OCI-M2 (cell line): ENCODE data around the gene MSX1.

Experiments used
- DNase-seq: peaks from one replicate; lab custom pipeline; 2025; ENCODE audit not compliant: unreplicated experiment; lab: John Stamatoyannopoulos, UW

MSX1 gene

GRCh38 chr4:4868758-4869723, 9.6 kb downstream of the MSX1 start:
- DNase-seq: no peak

- no peak for DNase-seq
Measured at GRCh38 chr4:4869731-4870571, 10.5 kb downstream of the MSX1 start.

DNA sequence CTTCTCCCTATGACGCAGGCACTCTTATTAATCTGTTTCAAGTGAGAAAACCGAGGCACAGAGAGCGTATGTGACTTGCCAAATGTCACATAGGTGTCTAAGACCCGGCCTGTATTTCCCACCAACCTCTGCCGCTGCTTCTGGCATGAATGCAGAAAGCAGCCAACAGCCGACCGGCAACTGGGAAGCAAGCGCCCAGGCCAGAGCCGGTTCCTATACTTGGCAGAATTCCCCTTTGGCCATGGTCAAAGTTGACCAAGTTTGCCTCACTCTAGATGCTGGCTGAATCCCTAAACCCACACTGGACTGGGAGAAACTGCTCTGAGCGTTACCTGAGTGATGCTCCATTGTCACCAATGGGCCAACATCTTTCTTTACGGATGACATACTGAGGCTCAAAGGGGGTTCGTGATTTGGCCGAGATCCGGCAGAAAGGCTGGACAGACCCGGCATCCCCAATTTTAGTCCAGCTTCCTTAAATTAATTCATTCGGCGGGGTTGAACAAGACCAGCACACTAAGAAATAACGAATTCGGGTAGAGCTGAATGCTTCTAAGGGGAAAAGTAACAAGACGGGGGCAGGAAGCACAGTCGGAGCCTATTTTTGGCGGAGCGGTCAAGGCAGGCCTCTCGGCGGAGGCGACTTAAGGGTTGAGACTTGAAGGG, 11.2 kb downstream of the MSX1 start:
- no peak for DNase-seq

GRCh38 chr4:4871242-4871572, 11.7 kb downstream of the MSX1 start:
- no peak for DNase-seq

DNA sequence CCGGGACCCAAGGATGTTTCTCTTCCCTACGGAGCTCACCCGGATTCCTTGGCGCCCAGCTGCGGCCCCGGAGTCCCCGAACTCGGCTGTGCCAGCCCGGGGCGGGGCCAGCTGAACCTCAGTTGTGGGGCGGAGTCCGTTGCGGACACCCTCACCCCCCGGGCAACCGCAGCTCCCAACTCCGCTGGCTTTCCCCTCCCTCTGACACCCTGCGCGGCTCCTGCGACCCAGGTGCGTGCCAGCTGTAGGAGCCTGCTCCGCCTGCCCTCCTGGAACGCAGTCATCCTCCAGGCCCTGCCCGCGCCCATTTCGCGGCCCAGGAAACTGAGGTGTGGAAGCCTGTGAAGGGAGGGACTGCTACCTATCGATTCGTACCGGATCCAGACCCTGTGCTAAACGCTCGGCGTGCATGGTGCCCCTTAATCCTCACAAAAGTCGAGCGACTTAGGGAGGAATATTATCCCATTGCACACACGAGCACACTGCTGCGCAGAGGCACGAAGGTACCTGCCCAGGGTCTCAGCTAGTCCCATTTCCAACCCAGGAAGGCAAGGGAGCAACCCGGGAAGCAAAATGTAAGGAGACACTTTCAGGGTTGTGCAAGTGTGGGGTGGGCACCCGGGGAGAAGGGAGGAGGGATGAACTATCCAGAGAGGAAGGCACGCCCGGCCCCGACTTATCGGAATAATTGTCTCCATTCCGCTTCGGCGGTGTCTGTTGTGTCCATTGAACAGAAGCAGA, 12.3 kb downstream of the MSX1 start:
- no peak for DNase-seq

DNA sequence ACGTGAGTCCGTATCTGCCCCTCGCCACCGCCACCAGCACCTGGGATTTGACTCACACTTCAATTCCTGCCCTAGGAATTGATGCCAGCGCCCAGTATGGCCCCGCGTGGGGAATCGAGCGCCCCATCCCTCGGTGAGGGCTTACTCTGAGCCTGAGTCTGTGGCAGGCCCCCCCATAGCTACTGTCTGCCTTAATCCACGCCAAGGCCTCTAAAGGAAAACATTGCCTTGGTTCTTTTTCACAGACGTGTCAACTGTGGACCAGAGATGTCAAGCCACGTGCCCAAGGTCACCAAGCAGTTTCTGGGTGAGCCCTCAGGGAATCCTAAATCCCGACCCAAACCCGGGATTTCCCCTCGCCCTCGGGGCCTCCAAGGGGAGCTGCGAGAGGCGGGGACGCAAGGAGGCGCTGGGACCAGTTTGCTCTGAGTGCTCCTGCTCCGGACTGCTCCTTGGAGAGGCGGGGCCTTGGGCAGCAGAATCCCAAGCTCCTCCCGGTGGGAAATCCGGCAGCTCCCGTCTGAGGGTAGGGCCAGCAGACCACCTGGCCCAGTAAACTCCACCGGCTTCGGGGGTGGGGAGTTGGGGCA, 12.9 kb downstream of the MSX1 start:
- no peak for DNase-seq

DNA sequence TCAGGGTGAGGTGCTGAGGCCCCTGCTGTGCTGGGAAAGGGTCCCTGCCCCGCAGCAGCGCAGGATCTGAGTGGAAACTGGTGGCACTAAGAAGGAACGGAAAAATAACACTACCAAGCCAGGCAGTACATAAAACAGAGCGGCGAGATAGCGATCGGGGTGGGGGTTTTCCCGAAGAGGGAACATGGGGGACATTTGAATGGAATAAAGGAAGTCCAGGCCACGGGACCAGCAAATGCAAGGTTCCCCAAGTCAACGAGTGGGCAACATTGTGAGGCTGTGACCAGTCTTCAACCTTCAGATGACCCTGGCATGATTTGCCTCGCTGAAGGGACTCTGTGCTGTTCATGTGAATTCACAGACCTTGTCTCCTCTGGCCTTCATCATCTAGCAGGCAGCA, 13.7 kb downstream of the MSX1 start:
- no peak for DNase-seq

DNA sequence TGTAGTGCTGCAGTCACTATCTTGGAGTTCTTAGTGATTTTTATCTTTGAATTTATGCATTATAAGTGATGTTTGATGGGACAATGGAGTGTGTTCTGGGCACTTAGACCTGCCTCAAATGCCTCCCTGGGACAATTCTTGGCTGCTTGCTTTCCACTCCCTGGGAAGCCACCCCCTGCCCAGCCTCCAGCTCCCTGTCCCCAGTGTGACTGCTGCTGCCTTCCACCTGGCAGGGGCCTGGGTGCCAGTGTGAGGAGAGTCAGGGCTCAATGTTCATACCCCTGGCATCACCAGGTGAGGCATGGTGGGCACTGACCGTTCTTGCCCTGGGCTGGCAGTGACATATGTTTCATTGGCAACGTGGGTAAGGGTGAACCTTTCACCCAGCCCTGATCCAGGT, 14.8 kb downstream of the MSX1 start:
- no peak for DNase-seq

DNA sequence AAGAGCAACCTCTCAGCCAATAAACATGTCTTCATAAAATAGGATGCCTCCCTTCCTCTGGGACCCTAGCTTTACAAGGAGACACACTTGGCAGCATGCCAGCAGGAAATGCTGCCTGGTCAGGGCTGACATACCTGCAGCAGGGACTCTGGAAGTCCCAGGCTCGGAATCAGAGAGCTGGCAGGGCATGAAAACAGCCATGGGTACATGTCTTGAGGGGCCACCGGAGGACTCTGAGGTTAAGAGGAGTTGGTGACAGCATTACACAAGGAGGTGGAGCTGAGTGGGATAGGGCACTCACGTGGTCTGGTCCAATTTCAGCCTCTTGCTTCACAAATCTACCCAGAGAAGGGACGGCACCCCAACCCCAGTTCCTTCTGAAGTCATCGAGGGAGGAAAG, 15.7 kb downstream of the MSX1 start:
- no peak for DNase-seq

GRCh38 chr4:4875611-4876010, 16.1 kb downstream of the MSX1 start:
- DNase-seq: no peak

DNA sequence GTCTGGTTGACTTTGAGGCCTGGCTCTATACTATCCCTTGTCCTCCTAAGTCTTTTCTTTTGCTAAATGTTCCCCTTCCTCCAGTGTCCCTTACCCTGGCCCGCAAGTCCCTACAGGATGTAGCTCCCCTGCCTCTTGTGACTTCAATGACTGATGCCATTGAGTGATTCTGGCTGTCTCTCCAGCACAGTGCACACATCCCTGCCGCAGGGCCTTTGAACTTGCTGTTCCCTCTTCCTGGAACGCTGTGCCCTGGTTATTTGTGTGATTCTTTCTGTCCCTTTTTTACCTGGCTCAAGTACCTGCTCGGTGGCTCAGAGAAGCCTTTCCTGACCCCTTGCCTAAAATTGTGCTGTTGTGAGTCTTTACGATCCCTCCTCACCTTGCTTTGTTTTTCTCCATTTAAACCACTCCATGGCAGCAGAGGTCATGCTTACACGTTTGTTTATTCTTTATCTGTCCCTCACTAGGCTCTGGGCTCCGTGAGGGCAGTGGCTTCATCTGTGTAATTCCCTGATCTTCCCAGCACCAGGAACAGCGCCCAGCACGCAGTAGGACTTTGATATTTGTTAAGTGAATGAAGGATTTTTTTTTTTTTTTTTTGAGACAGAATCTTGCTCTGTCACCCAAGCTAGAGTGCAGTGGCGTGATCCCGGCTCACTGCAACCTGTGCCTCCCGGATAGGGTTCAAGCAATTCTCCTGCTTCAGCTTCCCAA, 17.6 kb downstream of the MSX1 start:
- DNase-seq: no peak

- DNase-seq: no peak
Measured at GRCh38 chr4:4880492-4880891, 21.0 kb downstream of the MSX1 start.

DNA sequence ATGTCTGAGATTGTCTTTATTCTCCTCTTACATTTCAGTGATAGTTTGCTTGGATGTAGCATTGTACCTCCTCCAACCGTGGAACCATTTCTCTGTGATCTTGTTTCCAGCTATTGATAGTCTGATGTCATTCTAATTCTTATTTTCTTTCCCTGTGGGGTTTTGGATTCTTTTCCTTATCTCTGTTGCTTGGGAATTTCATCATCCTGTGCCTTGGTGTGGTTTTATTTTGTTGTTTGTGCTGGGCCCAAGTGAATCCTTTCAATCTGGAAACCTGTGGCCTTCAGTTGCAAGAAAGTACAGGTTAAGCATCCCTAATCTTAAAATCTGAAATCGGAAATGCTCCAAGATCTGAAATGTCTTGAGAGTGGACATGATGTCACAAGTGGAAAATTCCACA, 22.0 kb downstream of the MSX1 start:
- DNase-seq: no peak

- DNase-seq: no peak
Measured at GRCh38 chr4:4884611-4885010, 25.1 kb downstream of the MSX1 start.

DNA sequence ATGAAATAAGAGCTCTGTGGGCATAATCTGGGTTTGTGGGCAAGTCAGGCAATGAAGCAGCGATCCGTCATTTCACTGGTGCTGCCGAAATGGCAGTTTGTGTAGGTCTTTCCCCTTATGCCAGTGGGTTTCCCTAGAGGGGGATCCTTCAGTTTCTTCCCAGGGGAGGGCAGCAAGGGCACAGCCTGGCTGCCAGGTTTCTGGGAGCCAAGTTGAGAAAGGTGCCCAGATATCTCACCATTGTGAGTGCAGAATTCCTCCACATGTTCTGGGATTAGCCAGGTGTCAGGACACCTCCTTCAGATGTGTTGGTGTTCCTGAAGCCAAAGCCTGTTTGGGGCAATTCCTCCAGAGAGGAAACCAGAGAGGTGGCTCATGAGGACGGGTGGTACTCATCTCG, 28.0 kb downstream of the MSX1 start:
- no peak for DNase-seq

- no peak for DNase-seq
Measured at GRCh38 chr4:4888695-4889094, 29.2 kb downstream of the MSX1 start.

DNA sequence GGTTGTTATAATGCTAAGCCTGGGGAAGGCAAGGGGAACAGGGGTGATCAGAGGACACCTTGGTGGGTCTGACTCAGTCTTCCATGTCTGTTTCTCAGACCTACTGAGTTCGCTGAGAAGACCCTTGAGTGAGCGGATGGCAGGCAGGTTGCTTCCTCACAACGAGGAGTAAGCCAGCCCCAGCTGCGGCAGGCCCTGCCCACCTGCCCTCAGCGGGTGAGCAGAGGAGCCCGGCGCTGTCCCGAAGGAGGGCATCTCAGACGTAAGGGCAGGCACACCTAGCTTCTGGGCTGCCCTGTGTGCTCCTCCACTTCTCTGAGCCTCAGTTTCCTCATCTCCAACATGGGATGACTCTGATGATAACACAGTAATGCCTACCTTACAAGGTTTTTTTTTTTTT, 30.3 kb downstream of the MSX1 start:
- no peak for DNase-seq

GRCh38 chr4:4890574-4891255, 31.2 kb downstream of the MSX1 start:
- no peak for DNase-seq

DNA sequence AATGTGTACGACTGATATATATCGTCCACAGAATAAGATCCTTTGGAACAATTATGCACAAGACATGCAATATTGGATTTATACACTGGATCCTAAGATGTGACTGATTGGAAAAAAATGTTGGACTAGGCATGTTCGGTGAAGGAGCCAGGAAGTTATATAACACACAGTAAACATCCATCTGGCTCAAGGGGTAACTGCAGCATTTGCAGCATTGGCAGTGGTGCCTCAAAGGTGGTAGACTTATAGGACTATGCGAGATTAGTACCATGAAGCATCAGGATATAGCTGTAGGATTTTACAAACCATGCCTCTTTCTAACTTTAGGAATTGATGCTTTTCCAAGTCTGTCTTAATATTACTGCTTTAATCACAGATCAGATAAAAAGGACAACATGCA, 34.3 kb downstream of the MSX1 start:
- no peak for DNase-seq
